ENCODE data around the gene SIX3. TPM values are rescaled to one million over a fixed set of nuclear protein-coding genes. Genes with fewer than 3 reads are reported as not detected.

SIX3 gene
- total RNA-seq, 3 donors from 2014 or later (not counting 1 experiment from before 2014, with no cell fraction given) = 0.15 to 0.39 TPM; not detected in 1

DNA sequence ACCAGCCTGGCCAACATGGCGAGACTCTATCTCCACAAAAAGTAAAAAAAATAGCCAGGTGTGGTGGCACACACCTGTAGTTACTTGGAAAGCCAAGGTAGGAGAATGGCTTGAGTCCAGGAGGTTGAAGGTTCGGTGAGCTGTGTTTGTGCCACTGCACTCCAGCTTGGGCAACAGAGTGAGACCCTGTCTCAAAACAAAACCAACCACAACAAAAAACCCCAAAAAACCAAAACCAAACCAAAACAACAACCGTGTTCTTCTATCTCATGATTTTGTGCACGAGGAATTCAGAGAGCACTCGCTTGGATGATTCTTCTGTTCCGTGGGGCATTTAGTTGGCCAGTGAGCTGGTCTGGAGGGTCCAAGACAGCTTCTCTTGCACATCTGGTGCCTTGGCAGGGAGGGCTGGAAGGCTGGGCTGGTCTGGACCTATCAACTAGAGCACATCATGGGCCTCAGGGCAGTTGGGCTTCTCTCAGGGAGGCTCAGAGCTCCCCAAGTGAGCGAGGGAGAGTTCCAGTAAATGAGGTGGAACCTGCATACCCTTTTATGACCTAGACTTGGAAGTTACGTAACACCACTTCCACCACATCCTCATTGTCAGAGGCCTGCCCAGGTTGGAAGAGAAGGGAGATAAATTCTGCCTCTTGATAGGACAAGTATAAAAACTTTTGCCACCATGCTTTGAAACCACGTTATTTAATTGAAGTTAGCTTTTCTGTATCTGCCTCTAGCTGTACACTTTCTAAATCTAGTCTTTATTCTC, 42.5 kb downstream of the SIX3 start:
- Histone ChIP-seq H3K4me1 (ENCODE audit: control insufficient read depth, insufficient read depth, low read length) (no peaks in the 10 kb centered on the region), H3K4me3 (ENCODE audit: low read length) (no peak overlapping the region), H3K36me3 (ENCODE audit: control insufficient read depth, insufficient read depth, low read length) (no peaks in the 10 kb centered on the region), H3K27me3 (ENCODE audit: control insufficient read depth, insufficient read depth, low read length) (peaks cover 4% of the 10 kb centered on the region), H3K9me3 (ENCODE audit: control insufficient read depth, insufficient read depth, low read length) (no peaks in the 10 kb centered on the region), H3K27ac (ENCODE audit: low read length) (no peak overlapping the region)
- H3K9me3 Mint-ChIP-seq = no peaks in the 10 kb centered on the region
- H3K36me3 Mint-ChIP-seq = no peaks in the 10 kb centered on the region
- no peak for ATAC-seq
- intact Hi-C loops (cut with micrococcal nuclease) = no loop called here
- no peak overlapping the region for H3K4me3 Mint-ChIP-seq
- TF ChIP-seq, protein P1, sequence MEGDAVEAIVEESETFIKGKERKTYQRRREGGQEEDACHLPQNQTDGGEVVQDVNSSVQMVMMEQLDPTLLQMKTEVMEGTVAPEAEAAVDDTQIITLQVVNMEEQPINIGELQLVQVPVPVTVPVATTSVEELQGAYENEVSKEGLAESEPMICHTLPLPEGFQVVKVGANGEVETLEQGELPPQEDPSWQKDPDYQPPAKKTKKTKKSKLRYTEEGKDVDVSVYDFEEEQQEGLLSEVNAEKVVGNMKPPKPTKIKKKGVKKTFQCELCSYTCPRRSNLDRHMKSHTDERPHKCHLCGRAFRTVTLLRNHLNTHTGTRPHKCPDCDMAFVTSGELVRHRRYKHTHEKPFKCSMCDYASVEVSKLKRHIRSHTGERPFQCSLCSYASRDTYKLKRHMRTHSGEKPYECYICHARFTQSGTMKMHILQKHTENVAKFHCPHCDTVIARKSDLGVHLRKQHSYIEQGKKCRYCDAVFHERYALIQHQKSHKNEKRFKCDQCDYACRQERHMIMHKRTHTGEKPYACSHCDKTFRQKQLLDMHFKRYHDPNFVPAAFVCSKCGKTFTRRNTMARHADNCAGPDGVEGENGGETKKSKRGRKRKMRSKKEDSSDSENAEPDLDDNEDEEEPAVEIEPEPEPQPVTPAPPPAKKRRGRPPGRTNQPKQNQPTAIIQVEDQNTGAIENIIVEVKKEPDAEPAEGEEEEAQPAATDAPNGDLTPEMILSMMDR (IDR thresholded peaks at IDR 0.05) = no peak
- DNase-seq = no peak
- peaks cover 19 to 25% of the 10 kb centered on the region in 2 donors for H3K27me3 Mint-ChIP-seq (ENCODE audit: low read depth in 2 of 2)
- 71% methylated on average over 8 of the region's 9 CpGs for WGBS (ENCODE audit: insufficient coverage)
- no peak overlapping the region for H3K27ac Mint-ChIP-seq
- peaks cover 0 to 6% of the 10 kb centered on the region in 2 donors for H3K4me1 Mint-ChIP-seq

DNA sequence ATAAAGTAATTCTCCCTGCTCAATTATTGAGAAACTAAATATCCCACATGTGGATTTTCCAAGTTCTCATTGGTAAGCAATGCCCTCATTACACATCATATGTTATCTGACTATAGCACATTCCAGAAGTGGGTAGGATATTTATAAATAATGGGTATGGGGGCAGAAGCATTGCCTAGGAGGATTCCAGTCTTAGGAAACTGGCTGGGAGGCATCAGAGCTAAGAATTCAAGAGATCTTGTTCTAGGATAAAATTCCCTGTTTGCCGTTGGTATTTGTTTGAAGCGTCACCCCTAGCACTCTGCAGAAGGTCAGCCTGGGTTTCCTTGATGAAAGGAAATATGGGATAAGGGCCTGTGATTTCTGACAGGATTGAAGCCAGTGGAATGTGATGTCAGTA, 47.7 kb downstream of the SIX3 start:
- no peaks in the 10 kb centered on the region for H3K9me3 ChIP-seq (ENCODE audit: control insufficient read depth, insufficient read depth, low read length)
- no peak for DNase-seq
- Mint-ChIP-seq H3K4me1 (no peaks in the 10 kb centered on the region), H3K4me3 (no peak overlapping the region), H3K27ac (no peak overlapping the region), H3K27me3 (ENCODE audit: low read depth in 2 of 2) (peaks cover 29 to 49% of the 10 kb centered on the region in 2 donors), H3K9me3 (no peaks in the 10 kb centered on the region), H3K36me3 (no peaks in the 10 kb centered on the region)
- H3K4me1 ChIP-seq (ENCODE audit: control insufficient read depth, insufficient read depth, low read length) = no peaks in the 10 kb centered on the region
- ATAC-seq = no peak
- TF ChIP-seq, protein P1 (IDR thresholded peaks at IDR 0.05) = no peak
- 92% methylated on average over 2 of the region's 2 CpGs for WGBS (ENCODE audit: insufficient coverage)
- no peaks in the 10 kb centered on the region for H3K36me3 ChIP-seq (ENCODE audit: control insufficient read depth, insufficient read depth, low read length)
- no peak overlapping the region for H3K27ac ChIP-seq (ENCODE audit: low read length)
- no peak overlapping the region for H3K4me3 ChIP-seq (ENCODE audit: low read length)
- intact Hi-C loops (cut with micrococcal nuclease) = no loop called here
- H3K27me3 ChIP-seq (ENCODE audit: control insufficient read depth, insufficient read depth, low read length) = no peaks in the 10 kb centered on the region

DNA sequence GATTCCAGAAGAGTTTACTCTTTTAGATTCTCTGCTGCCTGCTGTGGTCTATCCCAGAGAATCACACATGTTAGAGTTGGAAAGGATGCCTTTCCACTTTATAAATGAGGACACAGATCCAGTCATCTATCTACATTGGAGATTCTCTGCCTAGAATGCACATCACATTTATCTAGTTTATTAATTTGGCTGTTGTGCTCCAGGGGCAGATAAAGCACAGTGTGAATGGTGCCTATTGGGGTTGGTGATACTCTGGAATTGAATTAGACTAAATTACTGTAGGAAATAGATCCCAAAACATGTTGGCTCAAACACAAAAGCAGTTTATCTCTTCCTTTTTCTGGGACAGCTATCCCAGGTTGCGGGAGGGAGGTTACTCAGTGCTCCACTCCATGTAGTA, 52.9 kb downstream of the SIX3 start:
- peaks cover 13% of the 10 kb centered on the region for H3K27me3 ChIP-seq (ENCODE audit: control insufficient read depth, insufficient read depth, low read length)
- H3K27ac ChIP-seq (ENCODE audit: low read length) = no peak overlapping the region
- intact Hi-C loops (cut with micrococcal nuclease) = no loop called here
- no peaks in the 10 kb centered on the region for H3K9me3 Mint-ChIP-seq
- WGBS (ENCODE audit: insufficient coverage) = 94% methylated on average over 1 of the region's 1 CpG
- peaks cover 41 to 80% of the 10 kb centered on the region in 2 donors for H3K27me3 Mint-ChIP-seq (ENCODE audit: low read depth in 2 of 2)
- no peak overlapping the region for H3K27ac Mint-ChIP-seq
- no peaks in the 10 kb centered on the region for H3K36me3 ChIP-seq (ENCODE audit: control insufficient read depth, insufficient read depth, low read length)
- no peaks in the 10 kb centered on the region for H3K9me3 ChIP-seq (ENCODE audit: control insufficient read depth, insufficient read depth, low read length)
- no peak overlapping the region for H3K4me3 Mint-ChIP-seq
- H3K4me1 Mint-ChIP-seq = no peaks in the 10 kb centered on the region
- ATAC-seq (no peak), DNase-seq (no peak)
- no peak overlapping the region for H3K4me3 ChIP-seq (ENCODE audit: low read length)
- TF ChIP-seq, protein P1 (IDR thresholded peaks at IDR 0.05) = no peak
- H3K36me3 Mint-ChIP-seq = no peaks in the 10 kb centered on the region
- no peaks in the 10 kb centered on the region for H3K4me1 ChIP-seq (ENCODE audit: control insufficient read depth, insufficient read depth, low read length)

Other genes starting within 250 kb of the SIX3 start
- gene SIX2, start 67.8 kb downstream of the SIX3 start, total RNA-seq = not detected